Spleen (tissue), 11 donors: ENCODE measurements around the gene SPEF2. TPM values are rescaled to one million over a fixed set of nuclear protein-coding genes. Genes with fewer than 3 reads are reported as not detected.

ENCODE experiments used
- DNase-seq: peaks from one replicate; pipeline ENCODE4 v3.0.0-alpha.2; 2020
- H3K27ac ChIP-seq, 8 donors: fragments of 200-600 bp; sonication (generic) in 7 of 8; 1 replicate in 4 of 8; 2 replicates in 4 of 8; pipeline versions ENCODE4 v1.5.0 to v1.8.0; 2016 to 2021; ENCODE audit warnings: inconsistent platforms in 4 of 8, mild to moderate bottlenecking in 4 of 8, moderate library complexity in 1 of 8
- H3K27me3 ChIP-seq, 7 donors: fragments of 200-600 bp; sonication (generic) in 6 of 7; replicated peaks in 1 of 7; 1 replicate in 4 of 7; 2 replicates in 3 of 7; pipeline versions ENCODE4 v1.5.0 to v1.8.0; 2016 to 2021; ENCODE audit warnings: inconsistent platforms in 3 of 7, mild to moderate bottlenecking in 1 of 7
- H3K36me3 ChIP-seq, 6 donors: fragments of 200-600 bp; sonication (generic) in 5 of 6; 1 replicate in 4 of 6; 2 replicates in 2 of 6; pipeline versions ENCODE4 v1.5.0 to v1.8.0; 2016 to 2021; ENCODE audit warnings: inconsistent platforms in 2 of 6
- H3K4me1 ChIP-seq, 6 donors: fragments of 200-600 bp; sonication (generic) in 5 of 6; 1 replicate in 3 of 6; 2 replicates in 3 of 6; pipeline versions ENCODE4 v1.5.0 to v1.8.0; 2016 to 2021; ENCODE audit warnings: inconsistent platforms in 3 of 6
- H3K4me3 ChIP-seq, 8 donors: fragments of 200-600 bp; sonication (generic) in 7 of 8; 1 replicate in 4 of 8; 2 replicates in 4 of 8; pipeline versions ENCODE4 v1.5.0 to v1.8.0; 2016 to 2021; ENCODE audit warnings: inconsistent platforms in 4 of 8, mild to moderate bottlenecking in 4 of 8, moderate library complexity in 2 of 8
- H3K9me3 ChIP-seq, 8 donors: fragments of 200-600 bp; sonication (generic) in 7 of 8; 1 replicate in 4 of 8; 2 replicates in 4 of 8; pipeline versions ENCODE4 v1.5.0 to v1.8.0; 2016 to 2021; ENCODE audit warnings: inconsistent platforms in 4 of 8
- CTCF ChIP-seq, 11 experiments: fragments of 200-600 bp in 7 of 11; fragments of 450-650 bp in 4 of 11; sonication (generic) in 4 of 11; IDR thresholded peaks in 8 of 11; conservative IDR thresholded peaks in 3 of 11; 1 replicate in 7 of 11; 2 replicates in 4 of 11; pipeline versions ENCODE4 v1.4.0 to v1.8.0; 2016 to 2021; ENCODE audit warnings: antibody characterized with exemption in 11 of 11, inconsistent platforms in 4 of 11, mild to moderate bottlenecking in 1 of 11
- POLR2A ChIP-seq, 3 donors: fragments of 450-650 bp; IDR thresholded peaks; one replicate each; pipeline ENCODE4 v1.5.1; 2017; ENCODE audit warnings: antibody characterized with exemption in 3 of 3, mild to moderate bottlenecking in 1 of 3
- POLR2AphosphoS5 ChIP-seq, 3 donors: sonication (generic); formaldehyde crosslinking; IDR thresholded peaks; one replicate each; pipeline ENCODE4 v1.5.1; 2017; ENCODE audit warnings: antibody characterized with exemption in 3 of 3
- WGBS, 5 donors: extraction: QIAGEN DNeasy Blood & Tissue Kit in 3 of 5; methylation state at CpG; one replicate each; pipeline versions ENCODE4 v1.1.5 to v1.1.7; 2013 to 2018; 5-methylcytosine and 5-hydroxymethylcytosine counted together
- intact Hi-C: fragments of 100-400 bp; cut with DNase I; formaldehyde crosslinking; loops from one replicate; pipeline ENCODE4 v1.15.0; 2023; ENCODE audit warnings: low total_unique reads
- polyA plus RNA-seq, 3 donors: library from polyadenylated mRNA; stranded (reverse); fragments of 200-250 nt; gene quantifications; one replicate each; pipeline ENCODE4 v1.2.1, GENCODE V29; 2013
- total RNA-seq, 7 donors: library from RNA; depleted of rRNA in 3 of 7; stranded (reverse); fragments of >200 nt in 3 of 7; fragmentation: NEBNext Ultra II Directional in 4 of 7; extraction: Animal tissue kit (Norgen Biotek cat#: 25700) in 4 of 7; gene quantifications; one replicate each; pipeline versions ENCODE4 v1.1.0 to v1.2.1, GENCODE V29; 2016 to 2021
- donor health status: healthy with polysubstance abuse.
- donor health status: DM: no; HTN: no; CAD: no; lungs with moderate emphysema.
- donor health status: DM: no; HTN: no; CAD: no.
- donor health status: Bipolar disorder and iron deficiency.
- donor health status: healthy.
- donor health status: DM: no; HTN: no; CAD: no.
- donor health status: DM: yes; HTN: yes; CAD: no.

The SPEF2 gene
- total and polyA plus RNA-seq, 10 donors, result 1.7 to 22.6 (median 8.5) TPM

GRCh38 chr5:35776757-35777156 lies 159.1 kb downstream of the SPEF2 start:
- no peak for TF ChIP-seq POLR2A (IDR thresholded peaks at IDR 0.05)
- TF ChIP-seq CTCF (IDR thresholded peaks at IDR 0.05 in 8 of 11, conservative IDR thresholded peaks at IDR 0.05 in 3 of 11), result no peak
- no peak for TF ChIP-seq POLR2AphosphoS5 (IDR thresholded peaks at IDR 0.05)
- no peaks in the 10 kb centered on the region for H3K27me3 ChIP-seq
- DNase-seq, result no peak
- intact Hi-C loops, result loop anchor here (5.0 to 10.0 kb wide), 2 partner anchors 122 to 151 kb away; no protein-coding TSS in a partner anchor
- peaks cover 0 to 23% (median 12%) of the 10 kb centered on the region in 6 donors for H3K4me1 ChIP-seq
- no peak overlapping the region for H3K4me3 ChIP-seq
- H3K27ac ChIP-seq, result no peak overlapping the region
- no peaks in the 10 kb centered on the region for H3K36me3 ChIP-seq
- no peaks in the 10 kb centered on the region for H3K9me3 ChIP-seq

- H3K4me3 ChIP-seq, result no peak overlapping the region
- no peaks in the 10 kb centered on the region for H3K9me3 ChIP-seq
- peaks cover 0 to 31% (median 15%) of the 10 kb centered on the region in 6 donors for H3K4me1 ChIP-seq
- DNase-seq, result no peak
- H3K36me3 ChIP-seq, result no peaks in the 10 kb centered on the region
- 33 to 44% (median 37%) methylated on average over 9 of the region's 9 CpGs for WGBS, 5 donors
- peak overlapping the region in 2 of 8 donors; percentile 13 to 56 for H3K27ac ChIP-seq
- TF ChIP-seq POLR2AphosphoS5 (IDR thresholded peaks at IDR 0.05) (no peak), CTCF (IDR thresholded peaks at IDR 0.05 in 8 of 11, conservative IDR thresholded peaks at IDR 0.05 in 3 of 11) (peak in 10 of 11 experiments; percentile 27 to 67 (median 54)), POLR2A (IDR thresholded peaks at IDR 0.05) (no peak)
- intact Hi-C loops, result loop anchor here (5.0 to 10.0 kb wide), 2 partner anchors 123 to 150 kb away; no protein-coding TSS in a partner anchor
- no peaks in the 10 kb centered on the region for H3K27me3 ChIP-seq
Measured at GRCh38 chr5:35777358-35778087, 159.9 kb downstream of the SPEF2 start.

GRCh38 chr5:35778259-35778769 lies 160.7 kb downstream of the SPEF2 start:
- Histone ChIP-seq H3K9me3 (no peaks in the 10 kb centered on the region), H3K4me3 (no peak overlapping the region), H3K4me1 (peaks cover 0 to 34% (median 16%) of the 10 kb centered on the region in 6 donors), H3K36me3 (no peaks in the 10 kb centered on the region), H3K27me3 (no peaks in the 10 kb centered on the region), H3K27ac (peak overlapping the region in 2 of 8 donors; percentile 13 to 56)
- intact Hi-C loops, result loop anchor here (5.0 to 10.0 kb wide), 2 partner anchors 124 to 149 kb away; no protein-coding TSS in a partner anchor
- no peak for DNase-seq
- WGBS, 5 donors, result 95 to 96% (median 96%) methylated on average over 3 of the region's 3 CpGs
- TF ChIP-seq POLR2A (IDR thresholded peaks at IDR 0.05), result no peak
- no peak for TF ChIP-seq POLR2AphosphoS5 (IDR thresholded peaks at IDR 0.05)
- no peak for TF ChIP-seq CTCF (IDR thresholded peaks at IDR 0.05 in 8 of 11, conservative IDR thresholded peaks at IDR 0.05 in 3 of 11)

- 81 to 89% (median 86%) methylated on average over 6 of the region's 6 CpGs for WGBS, 5 donors
- H3K27me3 ChIP-seq, result no peaks in the 10 kb centered on the region
- peaks cover 0 to 34% (median 16%) of the 10 kb centered on the region in 6 donors for H3K4me1 ChIP-seq
- H3K27ac ChIP-seq, result peak overlapping the region in 7 of 8 donors; percentile 27 to 81 (median 71)
- H3K36me3 ChIP-seq, result no peaks in the 10 kb centered on the region
- H3K4me3 ChIP-seq, result no peak overlapping the region
- TF ChIP-seq CTCF (IDR thresholded peaks at IDR 0.05 in 8 of 11, conservative IDR thresholded peaks at IDR 0.05 in 3 of 11), result no peak
- TF ChIP-seq POLR2AphosphoS5 (IDR thresholded peaks at IDR 0.05), result peak in 1 of 3 donors; percentile 80
- no peaks in the 10 kb centered on the region for H3K9me3 ChIP-seq
- intact Hi-C loops, result no loop called here
- DNase-seq, result no peak
Measured at GRCh38 chr5:35780236-35780635, 162.6 kb downstream of the SPEF2 start.
